Upper lobe of left lung (tissue), 4 donors: Measurements from ENCODE around the gene CCDC171.

Experiments used
- CTCF ChIP-seq, 6 experiments: fragments of 450-650 bp in 4 of 6; fragments of 200-600 bp in 2 of 6; sonication (generic) in 2 of 6; IDR thresholded peaks; one replicate each; pipeline ENCODE4 v1.5.1; 2016 to 2019; ENCODE audit warnings: antibody characterized with exemption in 6 of 6
- EP300 ChIP-seq, 4 donors: sonication (generic); formaldehyde crosslinking; IDR thresholded peaks; one replicate each; pipeline ENCODE4 v1.5.1; 2017; ENCODE audit warnings: antibody characterized with exemption in 4 of 4, control low read depth in 2 of 4
- POLR2A ChIP-seq, 4 donors: fragments of 450-650 bp; IDR thresholded peaks; one replicate each; pipeline ENCODE4 v1.5.1; 2016 to 2017; ENCODE audit warnings: antibody characterized with exemption in 4 of 4, mild to moderate bottlenecking in 2 of 4
- POLR2AphosphoS5 ChIP-seq, 2 donors: sonication (generic); formaldehyde crosslinking; IDR thresholded peaks; one replicate each; pipeline ENCODE4 v1.5.1; 2017; ENCODE audit warnings: antibody characterized with exemption in 2 of 2

- TF ChIP-seq CTCF (IDR thresholded peaks at IDR 0.05): no peak
- TF ChIP-seq EP300 (IDR thresholded peaks at IDR 0.05): no peak
- no peak for TF ChIP-seq POLR2AphosphoS5 (IDR thresholded peaks at IDR 0.05)
- no peak for TF ChIP-seq POLR2A (IDR thresholded peaks at IDR 0.05)
Observed at GRCh38 chr9:15519831-15520230, 33.0 kb upstream of the CCDC171 start.
